NCI-H526 treated with DMSO at 0.1 percent for 48 hours (cell line): ENCODE measurements around the gene NOP9.

Experiments used
- DNase-seq: peaks from one replicate; lab custom pipeline; 2025; lab: John Stamatoyannopoulos, UW

The NOP9 gene

DNA sequence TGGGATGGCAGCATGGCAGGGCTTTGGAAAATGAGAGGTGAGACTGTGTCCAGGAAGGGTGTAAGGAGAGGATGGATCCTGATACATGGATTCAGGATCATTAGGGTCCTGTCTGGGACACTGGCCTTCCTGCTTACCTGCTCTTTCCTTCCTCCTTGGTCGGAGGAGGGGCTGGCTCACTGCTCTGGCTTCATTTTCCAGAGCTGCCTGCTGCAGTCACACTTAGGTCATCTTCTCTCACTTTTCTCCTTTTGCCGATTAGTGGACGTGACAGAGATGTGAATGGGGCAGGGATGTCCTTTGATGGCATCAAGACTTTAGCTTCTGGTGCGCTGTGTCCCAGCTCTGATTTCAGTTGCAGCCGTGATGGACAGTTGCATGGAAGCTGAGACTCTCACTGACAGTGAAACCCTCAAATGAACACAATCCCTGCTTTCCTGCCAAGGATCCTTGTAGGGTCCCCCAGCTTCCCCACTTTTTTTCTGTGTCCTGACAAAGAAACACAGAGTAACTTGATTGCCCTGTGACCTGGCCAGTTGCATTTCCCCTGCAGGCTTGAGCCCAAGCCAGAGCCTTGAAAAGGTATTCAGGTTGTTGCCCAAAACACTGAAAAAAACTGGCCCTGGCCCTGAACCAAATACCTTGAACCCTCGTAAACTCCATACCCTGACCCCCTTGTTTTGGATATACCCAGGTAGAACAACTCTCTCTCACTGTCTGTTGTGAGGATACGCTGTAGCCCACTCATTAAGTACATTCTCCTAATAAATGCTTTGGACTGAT lies 8.9 kb downstream of the NOP9 start:
- no peak for DNase-seq

DNA sequence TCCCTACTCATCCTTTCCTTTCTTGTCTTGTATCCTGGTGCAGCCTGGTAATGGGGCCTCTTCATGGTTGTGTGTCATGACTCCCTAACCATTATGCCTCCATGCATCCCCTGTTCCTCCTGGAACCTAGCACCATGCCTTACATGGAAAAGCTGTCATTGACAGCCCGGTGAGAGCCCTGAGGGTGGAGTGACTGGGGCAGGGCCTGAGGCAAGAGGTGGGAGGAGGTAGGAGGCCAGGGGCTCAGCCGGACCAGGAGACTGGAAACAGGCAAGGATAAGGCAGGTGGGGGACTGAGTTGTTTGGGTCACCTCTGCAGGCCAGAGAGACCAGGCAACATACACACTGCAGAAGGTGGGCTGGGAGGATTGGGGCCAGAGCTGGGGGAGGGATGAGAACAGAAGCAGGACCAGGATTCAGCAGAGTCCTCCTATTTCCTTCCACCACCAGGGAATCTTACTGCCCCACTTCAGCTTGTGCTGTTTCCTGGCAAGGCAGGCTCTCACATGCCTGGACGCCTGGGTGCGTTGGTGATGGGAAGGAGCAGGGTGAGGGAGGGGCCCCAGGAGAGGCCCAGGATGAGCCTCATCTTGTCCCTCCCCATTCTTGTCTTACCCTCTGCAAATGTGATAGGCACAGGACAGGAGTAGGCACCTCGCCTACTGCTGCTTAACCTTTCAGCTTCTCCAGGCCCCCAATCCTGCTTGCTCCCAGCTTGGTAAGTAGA lies 10.1 kb downstream of the NOP9 start, which contains the start of gene LTB4R2:
Gene LTB4R2, plus strand, starts transcription at position 603 of the 727 bp plus-strand sequence. CDS start 525 bp downstream, outside the sequence.
- no peak for DNase-seq

DNA sequence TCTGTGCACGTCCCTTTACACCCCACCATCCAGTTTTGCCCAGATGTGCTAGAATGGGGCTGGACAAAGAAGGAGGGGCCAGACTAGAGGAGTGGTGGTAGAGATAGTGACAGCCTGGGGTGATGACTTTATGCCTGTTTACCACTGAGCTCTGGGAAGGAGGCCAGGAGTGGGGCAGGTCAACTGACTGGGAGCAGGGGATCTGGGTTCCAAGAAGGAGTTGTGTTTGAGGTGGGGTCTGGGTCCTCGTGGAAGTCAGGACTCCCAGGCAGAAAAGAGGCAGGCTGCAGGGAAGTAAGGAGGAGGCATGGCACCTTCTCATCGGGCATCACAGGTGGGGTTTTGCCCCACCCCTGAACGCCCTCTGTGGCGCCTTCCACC lies 10.6 kb downstream of the NOP9 start:
- DNase-seq, result no peak

DNA sequence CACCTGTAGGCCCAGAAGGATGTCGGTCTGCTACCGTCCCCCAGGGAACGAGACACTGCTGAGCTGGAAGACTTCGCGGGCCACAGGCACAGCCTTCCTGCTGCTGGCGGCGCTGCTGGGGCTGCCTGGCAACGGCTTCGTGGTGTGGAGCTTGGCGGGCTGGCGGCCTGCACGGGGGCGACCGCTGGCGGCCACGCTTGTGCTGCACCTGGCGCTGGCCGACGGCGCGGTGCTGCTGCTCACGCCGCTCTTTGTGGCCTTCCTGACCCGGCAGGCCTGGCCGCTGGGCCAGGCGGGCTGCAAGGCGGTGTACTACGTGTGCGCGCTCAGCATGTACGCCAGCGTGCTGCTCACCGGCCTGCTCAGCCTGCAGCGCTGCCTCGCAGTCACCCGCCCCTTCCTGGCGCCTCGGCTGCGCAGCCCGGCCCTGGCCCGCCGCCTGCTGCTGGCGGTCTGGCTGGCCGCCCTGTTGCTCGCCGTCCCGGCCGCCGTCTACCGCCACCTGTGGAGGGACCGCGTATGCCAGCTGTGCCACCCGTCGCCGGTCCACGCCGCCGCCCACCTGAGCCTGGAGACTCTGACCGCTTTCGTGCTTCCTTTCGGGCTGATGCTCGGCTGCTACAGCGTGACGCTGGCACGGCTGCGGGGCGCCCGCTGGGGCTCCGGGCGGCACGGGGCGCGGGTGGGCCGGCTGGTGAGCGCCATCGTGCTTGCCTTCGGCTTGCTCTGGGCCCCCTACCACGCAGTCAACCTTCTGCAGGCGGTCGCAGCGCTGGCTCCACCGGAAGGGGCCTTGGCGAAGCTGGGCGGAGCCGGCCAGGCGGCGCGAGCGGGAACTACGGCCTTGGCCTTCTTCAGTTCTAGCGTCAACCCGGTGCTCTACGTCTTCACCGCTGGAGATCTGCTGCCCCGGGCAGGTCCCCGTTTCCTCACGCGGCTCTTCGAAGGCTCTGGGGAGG lies 11.3 kb downstream of the NOP9 start, which contains the start of gene LTB4R:
Gene LTB4R, plus strand, starts transcription at position 857 of the 959 bp plus-strand sequence. CDS start 4,150 bp downstream, outside the sequence.
- no peak for DNase-seq

- no peak for DNase-seq
Observed at GRCh38 chr14:24311837-24312615, 12.4 kb downstream of the NOP9 start.

DNA sequence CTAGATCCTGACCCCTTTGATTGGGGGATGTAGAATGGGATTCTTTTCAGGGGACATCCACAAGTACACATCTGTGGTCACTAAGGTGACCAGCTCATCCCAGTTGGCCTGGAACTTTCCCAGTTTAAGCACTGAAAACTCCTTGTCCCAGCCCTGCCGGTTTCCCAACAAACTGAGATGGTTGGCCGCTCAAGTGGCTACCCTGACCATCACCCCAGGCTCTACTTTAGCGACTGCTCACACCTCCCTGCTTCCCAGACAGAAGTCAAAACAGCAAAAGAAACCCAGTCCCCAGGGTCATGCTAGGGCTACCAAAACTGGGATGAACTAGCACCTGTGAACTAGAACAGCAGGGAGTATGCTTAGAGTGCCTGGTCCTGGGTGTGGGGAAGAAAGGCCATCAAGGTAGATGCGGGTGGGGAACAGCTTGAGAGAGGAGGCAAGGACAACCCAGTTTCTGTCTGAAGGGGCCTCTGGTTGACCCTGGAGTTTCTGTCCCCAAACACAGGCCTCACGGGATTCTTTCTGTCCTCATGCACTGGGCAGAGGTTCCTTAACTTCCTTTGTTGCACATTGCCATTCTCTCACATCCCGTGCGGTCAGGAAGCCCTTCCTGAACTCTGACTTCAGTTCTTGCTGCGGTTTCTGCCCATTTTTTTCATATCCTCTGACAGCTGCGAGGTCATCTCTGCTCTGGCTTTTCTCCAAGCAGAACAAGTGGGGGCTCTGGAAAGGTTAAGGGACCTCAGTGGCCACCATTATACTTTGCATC lies 13.3 kb downstream of the NOP9 start:
- DNase-seq, result no peak

DNA sequence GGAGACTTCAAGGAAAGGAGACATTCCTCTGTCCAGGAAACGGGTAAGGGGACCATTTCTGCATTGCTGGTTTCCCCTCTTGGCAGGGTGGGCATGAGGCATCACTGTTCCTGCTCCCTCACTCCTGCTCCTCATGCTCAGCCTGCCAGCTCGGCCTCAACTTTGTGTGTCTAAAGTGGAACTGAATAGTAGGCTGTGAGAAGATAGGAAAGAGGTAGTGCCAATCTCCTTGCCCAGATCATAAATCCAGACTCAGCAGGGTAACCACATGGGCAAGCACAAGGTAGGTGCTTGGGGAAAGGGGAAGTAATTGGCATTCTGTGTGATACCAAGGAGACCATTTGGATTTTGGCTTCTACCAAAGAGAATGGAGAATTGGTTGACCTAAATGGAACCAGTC lies 14.3 kb downstream of the NOP9 start:
- no peak for DNase-seq

- DNase-seq, result no peak
Observed at GRCh38 chr14:24314377-24315193, 14.9 kb downstream of the NOP9 start.

GRCh38 chr14:24315243-24315806 lies 15.7 kb downstream of the NOP9 start:
- no peak for DNase-seq

- DNase-seq, result no peak
Observed at GRCh38 chr14:24315807-24316596, 16.4 kb downstream of the NOP9 start.

DNA sequence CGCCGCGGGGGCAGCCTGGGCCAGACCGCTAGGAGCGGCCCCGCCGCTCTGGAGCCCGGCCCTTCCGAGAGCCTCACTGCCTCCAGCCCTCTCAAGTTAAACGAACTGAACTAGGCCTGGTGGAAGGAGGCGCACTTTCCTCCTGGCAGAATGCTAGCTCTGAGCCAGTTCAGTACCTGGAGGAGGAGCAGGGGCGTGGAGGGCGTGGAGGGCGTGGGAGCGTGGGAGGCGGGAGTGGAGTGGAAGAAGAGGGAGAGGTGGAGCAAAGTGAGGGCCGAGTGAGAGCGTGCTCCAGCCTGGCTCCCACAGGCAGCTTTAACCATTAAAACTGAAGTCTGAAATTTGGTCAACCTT lies 16.9 kb downstream of the NOP9 start:
- DNase-seq, result no peak

DNA sequence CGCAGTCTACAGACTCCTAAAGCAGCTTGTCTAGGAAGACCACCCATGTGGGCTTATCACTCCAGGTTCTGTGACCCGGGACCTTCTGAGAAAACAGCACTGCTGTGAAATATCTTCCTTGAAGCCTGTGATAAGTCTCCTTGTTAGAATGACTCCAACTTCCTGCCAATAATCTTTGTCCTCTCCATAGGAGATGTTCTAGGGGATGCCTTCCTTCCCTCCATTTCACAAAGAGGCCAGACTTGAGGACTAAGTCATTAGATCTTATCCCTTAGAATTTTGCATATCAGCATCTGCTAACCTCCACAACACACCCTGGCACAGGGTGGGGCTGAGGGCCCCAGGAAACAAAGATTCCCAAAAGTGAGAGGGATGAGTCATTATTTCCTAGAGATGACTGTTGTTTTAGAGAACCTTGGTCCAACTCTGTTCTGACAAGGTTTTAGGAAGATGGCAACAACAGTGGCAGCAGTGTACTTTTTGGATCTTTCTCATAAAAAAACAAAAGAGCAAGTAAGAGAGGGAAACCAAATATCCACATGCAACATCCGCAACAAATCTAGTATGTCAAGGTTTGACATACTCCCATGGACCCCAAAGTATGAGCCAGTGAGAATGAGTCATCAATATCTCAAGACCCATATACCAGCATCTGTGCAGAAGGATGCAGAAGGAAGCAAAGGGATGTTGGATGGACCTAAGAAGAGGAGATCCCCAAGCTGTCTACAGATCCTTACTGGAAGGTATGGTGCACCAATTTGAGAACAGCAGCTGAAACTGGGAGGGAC lies 17.7 kb downstream of the NOP9 start:
- DNase-seq, result no peak

DNA sequence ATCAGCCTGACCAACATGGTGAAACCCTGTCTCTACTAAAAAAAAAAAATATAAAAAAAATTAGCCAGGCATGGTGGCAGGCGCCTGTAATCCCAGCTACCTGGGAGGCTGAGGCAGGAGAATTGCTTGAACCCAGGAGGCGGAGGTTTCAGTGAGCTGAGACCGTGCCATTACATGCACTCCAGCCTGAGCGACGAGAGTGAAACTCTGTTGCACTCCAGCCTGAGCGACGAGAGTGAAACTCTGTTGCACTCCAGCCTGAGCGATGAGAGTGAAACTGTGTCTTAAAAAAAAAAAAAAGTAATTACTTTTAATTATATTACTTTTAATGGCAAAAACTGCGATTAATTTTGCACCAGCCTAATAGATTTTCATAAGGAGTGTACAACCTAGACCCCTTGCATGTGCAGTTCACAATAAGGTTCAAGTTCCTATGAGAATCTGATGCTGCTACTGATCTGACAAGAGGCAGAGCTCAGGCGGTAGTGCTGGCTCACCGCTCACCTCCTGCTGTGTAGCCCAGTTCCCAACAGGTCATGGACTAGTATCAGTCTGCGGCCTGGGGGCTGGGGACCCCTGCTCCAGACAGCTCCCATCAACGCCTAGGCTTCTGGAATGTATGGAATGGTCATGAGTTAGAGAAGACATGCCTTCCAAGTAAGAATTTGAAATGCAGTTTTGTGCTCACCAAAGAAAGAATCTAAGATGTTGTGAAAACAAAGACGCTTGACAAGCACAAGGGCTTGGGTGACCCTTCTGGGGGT lies 21.7 kb downstream of the NOP9 start:
- no peak for DNase-seq

DNA sequence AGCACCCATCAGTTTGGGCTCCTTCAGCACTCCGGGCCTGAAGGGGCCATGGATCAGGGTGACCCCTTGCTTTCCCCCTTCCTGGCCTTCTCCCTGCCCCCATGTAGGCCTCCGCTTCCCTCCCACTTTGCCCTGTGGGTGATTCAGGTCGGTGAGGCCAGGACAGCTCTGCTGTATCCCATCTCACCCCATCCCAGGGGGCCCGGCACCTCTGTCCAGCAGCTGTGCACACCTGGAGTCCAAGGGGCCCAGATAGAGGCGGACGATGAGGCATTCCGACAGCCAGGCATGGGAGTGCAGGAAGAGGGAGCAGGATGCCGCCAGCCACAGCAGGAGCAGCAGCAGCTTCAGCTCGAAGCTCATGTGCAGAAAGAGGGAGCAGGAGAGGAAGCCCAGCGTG lies 23.0 kb downstream of the NOP9 start:
- DNase-seq, result no peak

GRCh38 chr14:24323341-24323740 lies 23.7 kb downstream of the NOP9 start:
- no peak for DNase-seq

- no peak for DNase-seq
Observed at GRCh38 chr14:24324024-24324423, 24.4 kb downstream of the NOP9 start.

- no peak for DNase-seq
Observed at GRCh38 chr14:24325041-24325530, 25.4 kb downstream of the NOP9 start.
